ENCODE measurements around the gene ENTPD8. TPM values are rescaled to one million over a fixed set of nuclear protein-coding genes. Genes with fewer than 3 reads are reported as not detected.

The ENTPD8 gene
- total and polyA plus RNA-seq, 2 of the 13 experiments (the other 11 are each of a cell fraction or from before 2014, with no cell fraction given), result 0.26 to 0.44 TPM

GRCh38 chr9:137406876-137407589, 34.1 kb downstream of the ENTPD8 start (continued):
- TF ChIP-seq HMGXB3 (CRISPR knock-in tag; IDR thresholded peaks at IDR 0.05; ENCODE audit: borderline replicate concordance), result no peak
- TF ChIP-seq ZNF780A (CRISPR knock-in tag; IDR thresholded peaks at IDR 0.05), result no peak
- peak; percentile 31; the same call in 1 of the 2 replicates for TF ChIP-seq ZNF574 (CRISPR knock-in tag; IDR thresholded peaks at IDR 0.05)
- TF ChIP-seq SUZ12 (IDR thresholded peaks at IDR 0.05; ENCODE audit: low read depth, low read length), result no peak
- peak; percentile 31; the same call in 1 of the 3 replicates for TF ChIP-seq MXI1 (IDR thresholded peaks at IDR 0.05; ENCODE audit: borderline replicate concordance, low read depth, low read length)
- no peak for TF ChIP-seq RFXANK (CRISPR knock-in tag; IDR thresholded peaks at IDR 0.05)
- peak; percentile 49; the same call in 1 of the 2 replicates for TF ChIP-seq POGK (CRISPR knock-in tag; conservative IDR thresholded peaks at IDR 0.05)
- TF ChIP-seq IRX3 (CRISPR knock-in tag; IDR thresholded peaks at IDR 0.05; ENCODE audit: borderline replicate concordance, low read depth), result no peak
- TF ChIP-seq TRIM22 (IDR thresholded peaks at IDR 0.05), result no peak
- no peak for TF ChIP-seq ZMYM3 (CRISPR knock-in tag; IDR thresholded peaks at IDR 0.05)
- peak; percentile 19; the same call in 1 of the 2 replicates for TF ChIP-seq SPEN (CRISPR knock-in tag; IDR thresholded peaks at IDR 0.05; ENCODE audit: low read depth)
- TF ChIP-seq HDAC1 (CRISPR knock-in tag; IDR thresholded peaks at IDR 0.05), result no peak
- no peak for TF ChIP-seq ZNF597 (CRISPR knock-in tag; IDR thresholded peaks at IDR 0.05)
- no peak for TF ChIP-seq ZBTB8A (CRISPR knock-in tag; IDR thresholded peaks at IDR 0.05; ENCODE audit: borderline replicate concordance, low read depth)
- TF ChIP-seq ZNF343 (CRISPR knock-in tag; IDR thresholded peaks at IDR 0.05), result no peak
- no peak for TF ChIP-seq PHF5A (CRISPR knock-in tag; IDR thresholded peaks at IDR 0.05; ENCODE audit: low read depth, unreplicated experiment)
- no peak for TF ChIP-seq ZNF562 (CRISPR knock-in tag; IDR thresholded peaks at IDR 0.05; ENCODE audit: borderline replicate concordance)
- no peak for TF ChIP-seq ZNF792 (CRISPR knock-in tag; IDR thresholded peaks at IDR 0.05)
- TF ChIP-seq ATF1 (CRISPR knock-in tag; IDR thresholded peaks at IDR 0.05), result no peak
